ENCODE results near the gene EXOC3L2.
A peak's percentile ranks its signal among the peaks of the same experiment; 100 is the strongest.

The EXOC3L2 gene

GRCh38 chr19:45171211-45171623 is 74.0 kb downstream of the EXOC3L2 start:
- no peak for DNase-seq (ENCODE audit: low read depth)
- no peak overlapping the region for H3K4me3 ChIP-seq (ENCODE audit: low read depth, low read length)
- TF ChIP-seq CTCF (conservative IDR thresholded peaks at IDR 0.05; ENCODE audit: low read depth, low read length), result no peak

- no peak for DNase-seq (ENCODE audit: low read depth)
- TF ChIP-seq CTCF (conservative IDR thresholded peaks at IDR 0.05; ENCODE audit: low read depth, low read length), result no peak
- no peak overlapping the region for H3K4me3 ChIP-seq (ENCODE audit: low read depth, low read length)
Observed at GRCh38 chr19:45170146-45171106, 74.8 kb downstream of the EXOC3L2 start.

- no peak for TF ChIP-seq CTCF (conservative IDR thresholded peaks at IDR 0.05; ENCODE audit: low read depth, low read length)
- H3K4me3 ChIP-seq (ENCODE audit: low read depth, low read length), result no peak overlapping the region
Observed at GRCh38 chr19:45169602-45170001, 75.6 kb downstream of the EXOC3L2 start.

DNA sequence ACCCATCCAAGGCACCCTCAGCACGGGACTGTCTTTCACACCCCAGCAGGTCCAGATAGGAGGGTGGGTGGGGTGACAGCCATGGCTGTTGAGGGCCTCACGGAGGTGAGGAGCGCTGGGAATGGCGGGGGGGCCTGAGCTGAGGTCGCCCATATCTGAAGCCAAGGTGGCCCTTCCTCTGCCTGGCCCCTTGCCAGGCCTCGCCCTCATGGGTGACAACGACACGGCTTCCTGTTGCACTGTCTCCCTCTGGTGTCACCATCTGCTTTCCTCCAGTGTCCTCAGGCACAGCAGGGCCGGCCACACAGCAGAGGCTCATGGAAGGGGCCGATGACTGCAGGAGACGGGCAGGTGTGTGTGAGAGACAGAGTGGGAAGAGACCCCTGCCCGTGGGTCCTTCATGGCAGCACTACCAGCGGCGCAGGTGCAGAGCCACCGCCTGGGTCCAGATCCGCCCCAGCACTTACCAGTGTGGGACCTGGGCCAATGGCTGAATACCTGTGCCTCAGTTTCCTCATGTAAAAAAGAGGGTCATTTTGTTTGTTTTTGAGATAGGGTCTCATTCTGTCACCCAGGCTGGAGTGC is 76.3 kb downstream of the EXOC3L2 start:
- no peak overlapping the region for H3K4me3 ChIP-seq (ENCODE audit: low read depth, low read length)
- DNase-seq (ENCODE audit: low read depth), result no peak
- no peak for TF ChIP-seq CTCF (conservative IDR thresholded peaks at IDR 0.05; ENCODE audit: low read depth, low read length)

More at GRCh38 chr19:45169602-45170001, 75.6 kb downstream of the EXOC3L2 start:
- DNase-seq (ENCODE audit: low read depth), result no peak

GRCh38 chr19:45166723-45167252 is 78.4 kb downstream of the EXOC3L2 start:
- DNase-seq (ENCODE audit: low read depth), result no peak
- H3K4me3 ChIP-seq (ENCODE audit: low read depth, low read length), result no peak overlapping the region
- TF ChIP-seq CTCF (conservative IDR thresholded peaks at IDR 0.05; ENCODE audit: low read depth, low read length), result no peak

DNA sequence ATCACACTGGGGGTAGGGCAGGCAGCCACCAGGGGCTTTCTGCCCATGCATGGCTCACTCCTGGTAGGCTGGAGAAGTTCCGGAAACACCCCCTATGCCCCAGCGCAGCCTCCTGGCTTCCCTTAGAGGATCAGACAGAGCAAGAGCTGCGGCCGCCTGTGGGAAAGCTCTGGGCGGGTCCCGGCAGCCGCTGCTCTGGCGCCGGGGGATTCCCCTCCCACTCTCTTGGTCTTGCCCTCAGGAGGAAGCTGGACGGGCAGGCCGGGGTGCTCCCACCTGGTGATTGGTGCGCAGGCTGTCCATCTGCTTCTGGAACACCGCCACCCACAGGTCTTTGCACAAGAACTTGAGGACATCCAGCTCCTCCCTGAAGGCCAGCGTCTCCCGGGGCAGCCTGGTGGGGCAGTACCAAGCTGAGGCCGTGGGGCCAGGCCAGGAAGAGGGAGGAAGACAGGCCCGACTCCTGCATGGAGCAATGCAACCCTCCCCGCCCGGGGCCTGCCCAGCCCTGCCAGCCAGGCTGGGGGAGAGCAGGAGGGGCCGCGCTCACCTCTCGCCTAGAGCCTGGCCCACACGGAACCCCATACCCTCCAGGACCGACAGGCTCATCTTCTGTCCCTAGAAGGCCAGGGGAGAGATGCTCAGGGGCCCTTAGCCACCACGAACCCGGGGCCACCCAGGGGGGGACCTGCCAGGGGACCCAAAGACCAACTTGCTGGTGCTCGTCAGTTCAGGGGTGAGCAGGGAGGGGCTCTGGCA is 80.5 kb downstream of the EXOC3L2 start:
- H3K4me3 ChIP-seq (ENCODE audit: low read depth, low read length), result no peak overlapping the region
- DNase-seq (ENCODE audit: low read depth), result peak; percentile 88
- TF ChIP-seq CTCF (conservative IDR thresholded peaks at IDR 0.05; ENCODE audit: low read depth, low read length), result peak; percentile 31
